GM12878 (cell line): ENCODE data around the gene SGF29. TPM values are rescaled to one million over a fixed set of nuclear protein-coding genes. Genes with fewer than 3 reads are reported as not detected.

ENCODE experiments used
- ATAC-seq: fragments of 200-7000 bp; cut with Tn5 transposase; 3 replicates; pipeline ENCODE4 v1.9.1; 2020; ENCODE audit warnings: mild to moderate bottlenecking, moderate library complexity
- BruUV-seq: library from RNA; stranded (reverse); fragments of 400-500 nt; replicated peaks from 2 replicates; lab custom pipeline; 2021; lab: Mats Ljungman, UMichigan
- CTCF ChIA-PET: fragments of 300-600 bp; sonication (Branson Sonifier 250); formaldehyde crosslinking; extraction: SDS; loops from one replicate; lab custom pipeline; 2021; ENCODE audit warnings: inconsistent platforms; lab: Yijun Ruan, JAX
- POLR2A ChIA-PET: fragments of 350-600 bp; formaldehyde crosslinking; extraction: SDS; loops from one replicate; lab custom pipeline; 2021; ENCODE audit warnings: inconsistent platforms; lab: Charles Lee
- RAD21 ChIA-PET: fragments of 300-600 bp; sonication (Branson Sonifier 250); formaldehyde crosslinking; loops from one replicate; lab custom pipeline; 2023; ENCODE audit warnings: antibody characterized with exemption; ENCODE audit not compliant: unreplicated experiment; lab: Charles Lee
- SMC1A ChIA-PET: fragments of 300-600 bp; sonication (Branson Sonifier 250); formaldehyde crosslinking; loops from one replicate; lab custom pipeline; 2023; ENCODE audit not compliant: unreplicated experiment, uncharacterized antibody; lab: Charles Lee
- DNase-seq: peaks from one replicate; pipeline ENCODE4 v3.0.0-alpha.2; 2011; ENCODE audit warnings: low read depth, low spot score
- FAIRE-seq: peaks from 3 replicates; lab custom pipeline; 2011; peaks lifted over from hg19 to GRCh38; lab: Jason Lieb, UNC
- H2AFZ ChIP-seq: 2 replicates; pipeline ENCODE4 v1.6.0; 2011; ENCODE audit warnings: low read depth, low read length, control low read depth; ENCODE audit not compliant: control insufficient read depth
- H3K27ac ChIP-seq: 2 replicates; pipeline ENCODE4 v1.5.1; 2011; ENCODE audit warnings: control low read depth; ENCODE audit not compliant: control insufficient read depth, insufficient read depth
- H3K27me3 ChIP-seq, 2 experiments: replicated peaks in 1 of 2; 2 replicates each; pipeline versions ENCODE4 v1.6.0 to v1.6.1; 2011; ENCODE audit warnings: low read length in 1 of 2; ENCODE audit not compliant: control insufficient read depth in 2 of 2, insufficient read depth in 2 of 2
- H3K36me3 ChIP-seq, 2 experiments: 2 replicates each; pipeline ENCODE4 v1.5.1; 2011; ENCODE audit warnings: low read length in 1 of 2; ENCODE audit not compliant: control insufficient read depth in 2 of 2, insufficient read depth in 2 of 2
- H3K4me1 ChIP-seq: 2 replicates; pipeline ENCODE4 v1.6.1; 2011; ENCODE audit warnings: mild to moderate bottlenecking, low read length, moderate library complexity, mixed read lengths; ENCODE audit not compliant: control insufficient read depth, insufficient read depth
- H3K4me2 ChIP-seq: 2 replicates; pipeline ENCODE4 v1.6.0; 2011; ENCODE audit warnings: control low read depth; ENCODE audit not compliant: control insufficient read depth, insufficient read depth
- H3K4me3 ChIP-seq: fragments of 200-600 bp; sonication (generic); 2 replicates; pipeline ENCODE4 v1.5.1; 2016
- H3K79me2 ChIP-seq: 2 replicates; pipeline ENCODE4 v1.6.0; 2011; ENCODE audit warnings: low read length; ENCODE audit not compliant: control insufficient read depth, insufficient read depth
- H3K9ac ChIP-seq: 2 replicates; pipeline ENCODE4 v1.8.0; 2011; ENCODE audit warnings: low read length, control low read depth, mixed read lengths; ENCODE audit not compliant: control insufficient read depth, insufficient read depth
- H3K9me3 ChIP-seq: replicated peaks from 3 replicates; pipeline ENCODE4 v1.5.1; 2011; ENCODE audit warnings: mild to moderate bottlenecking, low read length; ENCODE audit not compliant: control insufficient read depth, insufficient read depth
- H4K20me1 ChIP-seq: 2 replicates; pipeline ENCODE4 v1.6.0; 2011; ENCODE audit not compliant: control insufficient read depth, insufficient read depth
- FOS ChIP-seq: IDR thresholded peaks from 3 replicates; pipeline ENCODE4 v1.6.1; 2011; ENCODE audit warnings: borderline replicate concordance; ENCODE audit not compliant: insufficient read length; ENCODE audit errors: extremely low read depth
- JUND ChIP-seq: IDR thresholded peaks from 2 replicates; pipeline ENCODE4 v1.6.1; 2012; ENCODE audit warnings: low read depth, mild to moderate bottlenecking, low read length, improper control_type of control experiment, moderate library complexity
- POLR2AphosphoS2 ChIP-seq: IDR thresholded peaks from 2 replicates; pipeline ENCODE4 v1.6.1; 2011; ENCODE audit warnings: low read depth, mild to moderate bottlenecking, low read length, improper control_type of control experiment, moderate library complexity
- RAD51 ChIP-seq: fragments of 450-650 bp; IDR thresholded peaks from 2 replicates; pipeline ENCODE4 v1.6.1; 2016; ENCODE audit warnings: moderate library complexity, mild to moderate bottlenecking, inconsistent platforms
- RFX5 ChIP-seq: IDR thresholded peaks from 2 replicates; pipeline ENCODE4 v1.6.1; 2011; ENCODE audit warnings: low read depth, low read length, improper control_type of control experiment
- RUNX3 ChIP-seq: IDR thresholded peaks from 2 replicates; pipeline ENCODE4 v1.6.1; 2012; ENCODE audit warnings: low read length, inconsistent platforms
- SMAD1 ChIP-seq: fragments of 450-650 bp; IDR thresholded peaks from 2 replicates; pipeline ENCODE4 v1.6.1; 2018; ENCODE audit warnings: mild to moderate bottlenecking, low read depth; ENCODE audit not compliant: partially characterized antibody
- SUZ12 ChIP-seq: fragments of 200-600 bp; sonication (generic); IDR thresholded peaks from one replicate; pipeline ENCODE4 v1.6.1; 2018; ENCODE audit warnings: antibody characterized with exemption, mild to moderate bottlenecking; ENCODE audit not compliant: unreplicated experiment
- TCF3 ChIP-seq: IDR thresholded peaks from 2 replicates; pipeline ENCODE4 v1.6.1; 2012; ENCODE audit warnings: low read depth, mild to moderate bottlenecking, low read length, borderline replicate concordance; ENCODE audit not compliant: insufficient read depth
- YBX1 ChIP-seq: fragments of 450-650 bp; IDR thresholded peaks from 2 replicates; pipeline ENCODE4 v1.6.1; 2016; ENCODE audit warnings: antibody characterized with exemption
- ZNF274 ChIP-seq: IDR thresholded peaks from one replicate; pipeline ENCODE4 v1.8.0; 2011; ENCODE audit not compliant: insufficient read length, insufficient read depth
- ZZZ3 ChIP-seq: IDR thresholded peaks from 2 replicates; pipeline ENCODE4 v1.6.1; 2011; ENCODE audit warnings: low read depth; ENCODE audit not compliant: control insufficient read depth, insufficient read length
- WGBS: methylation state at CpG from one replicate; pipeline ENCODE4 v1.1.6; 2016; ENCODE audit warnings: low lambda C conversion rate; ENCODE audit not compliant: insufficient replicate concordance, insufficient coverage; ENCODE audit errors: missing lambda C conversion rate; 5-methylcytosine and 5-hydroxymethylcytosine counted together
- in situ Hi-C: fragments of 300-500 bp; cut with MboI; formaldehyde crosslinking; loops from 9 replicates; pipeline ENCODE4 v1.14.3; 2018; ENCODE audit warnings: mixed read lengths
- intact Hi-C: fragments of 100-400 bp; cut with micrococcal nuclease; formaldehyde crosslinking; loops from one replicate; pipeline ENCODE4 v1.14.2; 2022; ENCODE audit not compliant: unreplicated experiment
- polyA plus RNA-seq, 11 experiments: library from polyadenylated mRNA; depleted of rRNA in 4 of 11; unstranded in 6 of 11; stranded (reverse) in 5 of 11; fragments of >200 nt; fragmentation: Nextera tagmentation in 4 of 11; fragmentation: Illumina TruSeq in 1 of 11; extraction: Ambion mirVana in 4 of 11; extraction: Trizol in 1 of 11; gene quantifications; 1 replicate in 1 of 11; 2 replicates in 10 of 11; pipeline versions ENCODE4 v1.2.1 to v1.2.3, GENCODE V29; 2011 to 2016; ENCODE audit warnings: inconsistent platforms in 2 of 11, missing spikeins in 2 of 11, low read depth in 1 of 11
- total RNA-seq, 4 experiments: library from RNA; depleted of rRNA in 3 of 4; stranded (reverse); fragments of >200 nt in 3 of 4; fragmentation: Illumina TruSeq in 1 of 4; extraction: Trizol in 1 of 4; gene quantifications; 2 replicates each; pipeline versions ENCODE4 v1.2.1 to v1.2.3, GENCODE V29; 2013 to 2021

Gene SGF29
- total and polyA plus RNA-seq, 10 of the 15 experiments (the other 5 are each of a cell fraction or from before 2014, with no cell fraction given), result 2.2 to 20.1 (median 12.3) TPM

- Histone ChIP-seq H2AFZ (no peak within 1 kb of the TSS), H3K9me3 (no peaks in the 10 kb centered on the region), H4K20me1 (no peaks in the 10 kb centered on the region), H3K4me3 (no peak within 1 kb of the TSS), H3K36me3 (no peaks in the 10 kb centered on the region), H3K4me2 (no peak within 1 kb of the TSS), H3K9ac (no peak within 1 kb of the TSS), H3K79me2 (no peaks in the 10 kb centered on the region), H3K4me1 (no peaks in the 10 kb centered on the region), H3K27ac (no peak within 1 kb of the TSS), H3K27me3 (no peaks in the 10 kb centered on the region)
- intact Hi-C loops (no loop called here), in situ Hi-C loops (no loop called here)
- POLR2A ChIA-PET, result interaction anchor here (0.6 kb wide), 1 partner anchor 136 kb away, joined by 4 read pairs; no protein-coding TSS in a partner anchor
- DNase-seq, result no peak
- 54% methylated on average over 8 of the region's 11 CpGs for WGBS
- CTCF ChIA-PET, result interaction anchor here (0.6 to 0.7 kb wide), 4 partner anchors 13 to 395 kb away, joined by 3 to 5 read pairs (median 4); partner anchors contain the start of gene SULT1A2
- no TSS peak for BruUV-seq
- TF ChIP-seq RFX5 (no peak), POLR2AphosphoS2 (no peak), ZNF274 (no peak), JUND (no peak)
- no peak for FAIRE-seq
- RAD21 ChIA-PET, result interaction anchor here (0.6 kb wide), 1 partner anchor 1036 kb away, joined by 3 read pairs; no protein-coding TSS in a partner anchor
- ATAC-seq, result no peak
- SMC1A ChIA-PET, result no interaction called here
Observed at GRCh38 chr16:28609631-28610594, 56.2 kb downstream of the SGF29 start, which contains the start of gene SULT1A1. SULT1A1 (minus strand) TSS chr16:28610044; CDS start chr16:28608855, 1,189 bp downstream.

GRCh38 chr16:28610595-28611191, 57.0 kb downstream of the SGF29 start:
- RAD21 ChIA-PET, result no interaction called here
- Histone ChIP-seq H3K79me2 (no peaks in the 10 kb centered on the region), H4K20me1 (no peaks in the 10 kb centered on the region), H3K27me3 (no peaks in the 10 kb centered on the region), H3K4me1 (no peaks in the 10 kb centered on the region), H3K9me3 (no peaks in the 10 kb centered on the region), H3K4me2 (no peak overlapping the region), H3K27ac (no peak overlapping the region), H2AFZ (no peak overlapping the region), H3K9ac (no peak overlapping the region), H3K4me3 (no peak overlapping the region), H3K36me3 (no peaks in the 10 kb centered on the region)
- DNase-seq, result no peak
- ATAC-seq, result no peak
- 48% methylated on average over 10 of the region's 10 CpGs for WGBS
- BruUV-seq, result no TSS peak
- CTCF ChIA-PET, result no interaction called here
- intact Hi-C loops (no loop called here), in situ Hi-C loops (no loop called here)
- POLR2A ChIA-PET, result interaction anchor here (0.5 kb wide), 1 partner anchor 127 kb away, joined by 5 read pairs; no protein-coding TSS in a partner anchor
- SMC1A ChIA-PET, result no interaction called here
- FAIRE-seq, result no peak
- TF ChIP-seq TCF3 (no peak), ZNF274 (no peak), RUNX3 (no peak), FOS (no peak), RAD51 (no peak), SUZ12 (no peak), ZZZ3 (no peak), SMAD1 (no peak), YBX1 (no peak)
